BJ (cell line): Measurements from ENCODE around the gene NUDT8. TPM values are rescaled to one million over a fixed set of nuclear protein-coding genes. Genes with fewer than 3 reads are reported as not detected.

Experiments
- CTCF ChIA-PET: fragments of 350-600 bp; formaldehyde crosslinking; extraction: SDS; loops from one replicate; lab custom pipeline; 2021; ENCODE audit warnings: antibody characterized with exemption, inconsistent platforms; lab: Yijun Ruan, JAX
- POLR2A ChIA-PET: fragments of 300-600 bp; sonication (Branson Sonifier 250); formaldehyde crosslinking; extraction: SDS; loops from one replicate; lab custom pipeline; 2021; ENCODE audit warnings: antibody characterized with exemption; lab: Charles Lee
- DNase-seq: peaks from one replicate; pipeline ENCODE4 v3.0.0-alpha.2; 2011; ENCODE audit warnings: low read depth
- H3K27me3 ChIP-seq: 2 replicates; pipeline ENCODE4 v1.6.0; 2011; ENCODE audit warnings: low read length; ENCODE audit not compliant: control insufficient read depth, insufficient read depth
- H3K36me3 ChIP-seq: 2 replicates; pipeline ENCODE4 v1.5.1; 2011; ENCODE audit warnings: low read length; ENCODE audit not compliant: control insufficient read depth, insufficient read depth
- H3K4me3 ChIP-seq: 2 replicates; pipeline ENCODE4 v1.5.1; 2011; ENCODE audit warnings: low read depth, mild to moderate bottlenecking, control low read depth, low read length
- CTCF ChIP-seq: IDR thresholded peaks from 2 replicates; pipeline ENCODE4 v1.5.1; 2011; ENCODE audit warnings: low read depth, mild to moderate bottlenecking, control low read depth, inconsistent platforms, low read length, moderate library complexity; ENCODE audit not compliant: insufficient read depth
- polyA plus RNA-seq: library from polyadenylated mRNA; depleted of rRNA; stranded (reverse); fragments of >200 nt; gene quantifications from 2 replicates; pipeline ENCODE4 v1.2.3, GENCODE V29; 2011

Gene NUDT8
- polyA plus RNA-seq, 1 experiment, result 1.7 TPM

DNA sequence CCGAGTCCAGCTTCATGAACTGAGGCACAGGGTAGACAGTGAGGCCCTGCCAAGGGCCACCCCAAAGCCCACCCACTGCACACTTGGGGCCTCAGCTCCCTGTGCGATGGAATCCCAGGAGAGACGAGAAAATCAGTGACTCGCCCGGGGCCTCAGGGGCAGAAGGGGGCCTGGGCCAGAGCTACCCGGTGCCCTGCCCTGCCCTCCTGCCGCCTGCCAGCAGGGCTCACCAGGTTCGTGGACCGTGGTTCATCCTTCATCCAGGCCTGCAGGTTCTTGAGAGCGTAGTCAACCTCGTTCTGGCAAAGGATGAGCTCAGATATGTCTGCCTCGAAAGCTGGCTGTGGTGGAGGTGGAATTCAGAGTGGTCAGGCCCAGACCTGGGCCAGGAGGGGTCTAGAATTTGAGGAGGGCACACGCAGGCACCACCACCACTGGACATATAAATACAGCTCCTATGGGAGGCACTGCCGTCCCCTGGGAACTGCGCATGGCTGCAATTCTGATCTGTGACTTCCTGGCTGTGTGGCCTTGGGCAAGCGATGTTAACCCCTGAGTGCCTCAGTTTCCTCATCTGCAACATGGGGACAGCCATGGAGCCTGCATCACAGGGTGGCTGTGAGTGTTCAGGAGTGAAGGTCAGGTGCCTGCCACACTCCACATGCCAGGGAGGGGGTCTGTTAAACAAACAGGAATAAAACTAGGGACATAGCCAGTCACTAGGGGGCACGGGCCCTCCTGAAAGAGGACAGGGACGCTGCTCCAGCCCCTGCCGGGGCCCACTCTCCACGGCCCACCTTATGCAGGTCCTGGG lies 37.1 kb upstream of the NUDT8 start:
- ChIA-PET POLR2A (no interaction called here), CTCF (interaction anchor here (1.2 to 1.4 kb wide), 2 partner anchors 8 to 36 kb away, joined by 3 read pairs; no protein-coding TSS in a partner anchor)
- H3K27me3 ChIP-seq, result no peaks in the 10 kb centered on the region; the same call in 1 of the 2 replicates
- no peaks in the 10 kb centered on the region for H3K36me3 ChIP-seq
- no peak overlapping the region for H3K4me3 ChIP-seq
- no peak for TF ChIP-seq CTCF
- DNase-seq, result no peak

DNA sequence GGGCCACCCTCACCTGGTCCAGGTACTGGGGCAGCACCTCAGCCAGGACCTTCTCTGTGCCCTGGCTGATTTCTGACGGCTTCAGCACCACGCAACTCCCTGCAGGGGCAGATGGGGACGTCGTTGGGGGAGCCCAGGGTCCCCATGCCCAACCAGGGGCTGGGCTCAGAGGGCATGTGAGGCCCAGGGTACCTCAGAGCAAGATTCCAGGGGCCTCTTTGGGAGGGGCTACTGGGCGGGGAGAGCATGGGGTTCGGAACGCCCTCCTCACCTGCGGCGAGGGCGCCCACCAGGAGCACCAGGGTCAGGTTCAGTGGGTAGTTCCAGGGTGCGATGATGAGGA lies 36.5 kb upstream of the NUDT8 start:
- POLR2A ChIA-PET, result no interaction called here
- CTCF ChIA-PET, result interaction anchor here (1.2 kb wide), 1 partner anchor 9 kb away, joined by 3 read pairs; no protein-coding TSS in a partner anchor
- TF ChIP-seq CTCF, result no peak
- no peak for DNase-seq
- Histone ChIP-seq H3K27me3 (no peaks in the 10 kb centered on the region; the same call in 1 of the 2 replicates), H3K36me3 (no peaks in the 10 kb centered on the region), H3K4me3 (no peak overlapping the region)

- ChIA-PET POLR2A (no interaction called here), CTCF (no interaction called here)
- no peak for TF ChIP-seq CTCF
- Histone ChIP-seq H3K36me3 (no peaks in the 10 kb centered on the region), H3K4me3 (no peak overlapping the region), H3K27me3 (peaks cover 1% of the 10 kb centered on the region; the same call in 1 of the 2 replicates)
- DNase-seq, result no peak
These were observed 36.0 kb upstream of the NUDT8 start for GRCh38 chr11:67665541-67666302.

DNA sequence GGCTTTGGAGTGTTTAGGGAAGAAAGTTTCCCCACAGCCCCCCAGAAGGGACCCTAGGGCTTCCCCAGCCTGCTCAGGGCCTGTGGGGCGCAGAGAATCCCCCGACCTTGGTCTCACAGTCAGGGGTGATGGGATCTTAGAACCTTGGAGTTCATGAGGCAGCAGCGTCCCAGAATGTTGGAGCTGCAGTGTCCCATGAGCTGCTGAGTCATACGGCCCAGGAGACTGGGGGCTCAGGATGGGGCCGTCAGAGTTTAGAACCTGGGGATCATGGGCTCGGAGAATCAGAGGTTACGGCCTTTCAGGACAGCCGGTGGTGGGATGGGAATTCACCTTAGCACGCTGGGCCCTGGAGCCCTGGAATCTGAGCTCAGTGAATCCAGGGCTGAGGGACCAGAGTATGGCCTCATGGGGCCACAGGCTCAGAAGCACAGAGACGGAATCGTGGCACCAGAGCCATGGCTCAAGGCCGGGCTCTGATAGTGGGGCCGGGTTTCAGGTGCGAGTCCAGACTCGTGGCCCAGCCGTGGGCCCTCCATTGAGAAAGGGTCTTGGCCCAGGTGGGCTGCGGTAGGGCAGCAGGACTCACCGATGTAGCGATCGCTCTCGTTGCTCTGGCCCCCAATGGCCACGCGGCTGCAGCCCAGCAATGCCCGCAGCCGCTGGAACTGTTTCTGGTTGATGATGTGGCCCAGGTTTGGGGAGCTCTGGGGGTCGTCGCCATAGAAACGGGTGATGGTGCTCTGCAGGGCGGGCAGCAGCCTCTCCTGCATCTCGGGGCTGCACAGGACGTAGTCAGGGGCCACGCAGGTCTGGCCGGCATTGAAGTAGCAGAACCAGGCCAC lies 35.2 kb upstream of the NUDT8 start:
- peaks cover 1% of the 10 kb centered on the region; the same call in 1 of the 2 replicates for H3K27me3 ChIP-seq
- POLR2A ChIA-PET, result no interaction called here
- no peak for TF ChIP-seq CTCF

More for the DNA sequence above, 35.2 kb upstream of the NUDT8 start:
- H3K4me3 ChIP-seq, result no peak overlapping the region
- DNase-seq, result no peak
- H3K36me3 ChIP-seq, result no peaks in the 10 kb centered on the region
- CTCF ChIA-PET, result no interaction called here
